K562 (cell line): ENCODE measurements around the gene EPHA1. TPM values are rescaled to one million over a fixed set of nuclear protein-coding genes. Genes with fewer than 3 reads are reported as not detected.

Experiments
- ARID2 ChIP-seq: fragments of 450-650 bp; IDR thresholded peaks from 2 replicates; pipeline ENCODE4 v1.6.1; 2017; ENCODE audit warnings: antibody characterized with exemption, mild to moderate bottlenecking
- E2F3 ChIP-seq: fragments of 250-450 bp; sonication (Bioruptor Pico); IDR thresholded peaks from 2 replicates; pipeline ENCODE4 v1.4.0; 2020; ENCODE audit warnings: mild to moderate bottlenecking
- E2F6 ChIP-seq, 2 experiments: IDR thresholded peaks; 2 replicates each; pipeline ENCODE4 v1.6.1; 2011; ENCODE audit warnings: borderline replicate concordance in 1 of 2, control low read depth in 1 of 2, low read depth in 1 of 2, low read length in 1 of 2, mild to moderate bottlenecking in 1 of 2, mixed read lengths in 1 of 2, moderate library complexity in 1 of 2; ENCODE audit not compliant: insufficient read depth in 1 of 2, insufficient read length in 1 of 2, poor library complexity in 1 of 2, severe bottlenecking in 1 of 2; ENCODE audit errors: extremely low read depth in 1 of 2
- GTF2A2 ChIP-seq: IDR thresholded peaks from 2 replicates; pipeline ENCODE4 v1.6.1; 2016; ENCODE audit warnings: mild to moderate bottlenecking, missing genetic modification characterization, missing compliant biosample characterization
- KLF13 ChIP-seq: fragments of 450-650 bp; IDR thresholded peaks from 2 replicates; pipeline ENCODE4 v1.6.1; 2016; ENCODE audit warnings: missing genetic modification characterization, low read depth, mild to moderate bottlenecking, missing compliant biosample characterization, moderate library complexity, borderline replicate concordance
- PTRF ChIP-seq: fragments of 450-650 bp; IDR thresholded peaks from 2 replicates; pipeline ENCODE4 v1.6.1; 2016; ENCODE audit warnings: mild to moderate bottlenecking, missing genetic modification characterization, missing compliant biosample characterization
- RFX7 ChIP-seq: fragments of 250-450 bp; sonication (Bioruptor Pico); IDR thresholded peaks from 2 replicates; pipeline ENCODE4 v1.5.1; 2021; ENCODE audit warnings: mild to moderate bottlenecking
- SRSF7 ChIP-seq: fragments of 200-400 bp; formaldehyde crosslinking; optimal IDR thresholded peaks from 2 replicates; pipeline ENCODE3; 2017; ENCODE audit warnings: mild to moderate bottlenecking, low read depth, low read length
- THRB ChIP-seq: fragments of 450-650 bp; formaldehyde crosslinking; conservative IDR thresholded peaks from 2 replicates; pipeline ENCODE4 v1.4.0; 2022; ENCODE audit warnings: mild to moderate bottlenecking, missing genetic modification characterization
- ZBTB1 ChIP-seq: sonication (generic); formaldehyde crosslinking; IDR thresholded peaks from 2 replicates; pipeline ENCODE4 v1.8.1; 2023; ENCODE audit warnings: missing genetic modification reagents, low read depth, mild to moderate bottlenecking, borderline replicate concordance
- polyA plus RNA-seq, 8 experiments: library from polyadenylated mRNA; depleted of rRNA in 4 of 8; stranded (reverse) in 5 of 8; unstranded in 3 of 8; fragments of >200 nt; fragmentation: Nextera tagmentation in 2 of 8; fragmentation: Illumina TruSeq in 1 of 8; extraction: Ambion mirVana in 2 of 8; extraction: Trizol in 1 of 8; gene quantifications; 2 replicates each; pipeline versions ENCODE4 v1.2.1 to v1.2.3, GENCODE V29; 2011 to 2014; ENCODE audit warnings: inconsistent platforms in 1 of 8, missing spikeins in 1 of 8
- total RNA-seq, 7 experiments: library from RNA; depleted of rRNA in 6 of 7; stranded (reverse); fragments of >200 nt in 6 of 7; fragmentation: Illumina TruSeq in 2 of 7; extraction: Trizol in 2 of 7; gene quantifications; 2 replicates each; pipeline versions ENCODE4 v1.2.1 to v1.2.3, GENCODE V29; 2011 to 2021; ENCODE audit warnings: low replicate concordance in 1 of 7
- TF ChIP-seq, protein P1 (sequence below), 2 experiments: fragments of 450-650 bp in 1 of 2; IDR thresholded peaks; 2 replicates each; pipeline ENCODE4 v1.6.1; 2011 to 2017; ENCODE audit warnings: low read depth in 2 of 2, antibody characterized with exemption in 1 of 2, borderline replicate concordance in 1 of 2, low read length in 1 of 2, mild to moderate bottlenecking in 1 of 2, mixed read lengths in 1 of 2; ENCODE audit not compliant: control insufficient read depth in 1 of 2
- TF ChIP-seq, protein P2 (sequence below): sonication (generic); formaldehyde crosslinking; IDR thresholded peaks from 2 replicates; pipeline ENCODE4 v1.8.0; 2022; ENCODE audit warnings: mild to moderate bottlenecking, missing genetic modification reagents

Gene EPHA1
- total and polyA plus RNA-seq, 9 of the 15 experiments (the other 6 are each of a cell fraction or from before 2014, with no cell fraction given) = 0.22 to 0.57 (median 0.32) TPM; not detected in 6

DNA sequence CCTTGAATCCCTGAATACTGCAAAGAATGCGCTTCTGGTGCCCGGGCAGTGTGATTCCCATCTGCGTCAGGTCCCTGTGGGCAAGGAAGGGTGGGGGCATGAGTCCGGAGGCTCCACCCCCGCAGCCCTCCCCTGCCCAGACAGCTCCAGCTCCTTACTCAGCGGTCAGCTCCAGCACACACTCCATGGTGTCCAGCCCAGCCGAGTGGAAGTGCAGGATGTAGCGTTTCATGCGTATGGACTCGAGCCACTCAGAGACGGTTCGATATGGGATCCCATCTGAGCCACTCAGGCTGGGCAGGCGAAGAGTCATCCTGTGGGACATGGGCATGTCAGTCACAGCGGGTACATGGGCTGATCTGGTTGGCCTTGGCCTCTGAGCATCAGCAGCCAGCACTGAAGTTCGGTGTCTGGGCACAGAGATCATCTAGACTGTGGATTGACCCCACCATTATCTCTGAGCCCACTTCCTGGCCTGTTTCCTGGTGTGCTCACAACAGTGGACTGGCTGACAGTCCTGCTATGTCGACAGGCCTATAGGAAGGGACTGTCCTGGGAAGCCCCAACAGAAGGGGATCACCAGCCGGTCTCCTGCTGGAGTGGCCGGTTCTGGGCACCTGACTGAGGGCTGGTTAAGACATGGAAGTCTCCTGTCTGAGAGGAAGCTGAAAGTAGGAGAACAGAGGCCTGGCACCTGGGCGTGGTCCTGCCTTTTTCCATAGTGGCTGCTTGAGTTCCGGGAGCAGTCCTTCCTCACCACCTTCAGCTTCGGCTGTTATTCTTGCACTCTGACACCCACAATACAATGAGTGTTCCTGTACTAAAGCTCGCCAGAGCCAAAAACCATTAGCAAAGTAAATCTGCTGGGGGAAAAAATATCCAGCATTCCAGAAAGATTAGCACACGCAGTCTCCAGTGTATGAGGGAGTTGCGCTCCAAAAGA, 16.9 kb downstream of the EPHA1 start (continued):
- TF ChIP-seq, protein P1, sequence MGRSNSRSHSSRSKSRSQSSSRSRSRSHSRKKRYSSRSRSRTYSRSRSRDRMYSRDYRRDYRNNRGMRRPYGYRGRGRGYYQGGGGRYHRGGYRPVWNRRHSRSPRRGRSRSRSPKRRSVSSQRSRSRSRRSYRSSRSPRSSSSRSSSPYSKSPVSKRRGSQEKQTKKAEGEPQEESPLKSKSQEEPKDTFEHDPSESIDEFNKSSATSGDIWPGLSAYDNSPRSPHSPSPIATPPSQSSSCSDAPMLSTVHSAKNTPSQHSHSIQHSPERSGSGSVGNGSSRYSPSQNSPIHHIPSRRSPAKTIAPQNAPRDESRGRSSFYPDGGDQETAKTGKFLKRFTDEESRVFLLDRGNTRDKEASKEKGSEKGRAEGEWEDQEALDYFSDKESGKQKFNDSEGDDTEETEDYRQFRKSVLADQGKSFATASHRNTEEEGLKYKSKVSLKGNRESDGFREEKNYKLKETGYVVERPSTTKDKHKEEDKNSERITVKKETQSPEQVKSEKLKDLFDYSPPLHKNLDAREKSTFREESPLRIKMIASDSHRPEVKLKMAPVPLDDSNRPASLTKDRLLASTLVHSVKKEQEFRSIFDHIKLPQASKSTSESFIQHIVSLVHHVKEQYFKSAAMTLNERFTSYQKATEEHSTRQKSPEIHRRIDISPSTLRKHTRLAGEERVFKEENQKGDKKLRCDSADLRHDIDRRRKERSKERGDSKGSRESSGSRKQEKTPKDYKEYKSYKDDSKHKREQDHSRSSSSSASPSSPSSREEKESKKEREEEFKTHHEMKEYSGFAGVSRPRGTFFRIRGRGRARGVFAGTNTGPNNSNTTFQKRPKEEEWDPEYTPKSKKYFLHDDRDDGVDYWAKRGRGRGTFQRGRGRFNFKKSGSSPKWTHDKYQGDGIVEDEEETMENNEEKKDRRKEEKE (IDR thresholded peaks at IDR 0.05; ENCODE audit: borderline replicate concordance in 1 of 2, control insufficient read depth in 1 of 2, low read depth in 2 of 2, low read length in 1 of 2) = 0 out of 4 replicates have a peak, but pooled peaks of 1 of the 2 experiments have one; percentile 55
- TF ChIP-seq E2F6 (IDR thresholded peaks at IDR 0.05; ENCODE audit: borderline replicate concordance in 1 of 2, extremely low read depth in 1 of 2, insufficient read depth in 1 of 2, insufficient read length in 1 of 2, low read depth in 1 of 2, low read length in 1 of 2, poor library complexity in 1 of 2, severe bottlenecking in 1 of 2) (no peak), E2F3 (CRISPR knock-in tag) (no peak), ARID2 (no peak), PTRF (tag) (no peak), SRSF7 (no peak), ZBTB1 (CRISPR knock-in tag) (no peak), KLF13 (tag) (no peak), THRB (CRISPR knock-in tag) (no peak), GTF2A2 (tag) (no peak), RFX7 (CRISPR knock-in tag) (no peak)
- TF ChIP-seq, protein P2, sequence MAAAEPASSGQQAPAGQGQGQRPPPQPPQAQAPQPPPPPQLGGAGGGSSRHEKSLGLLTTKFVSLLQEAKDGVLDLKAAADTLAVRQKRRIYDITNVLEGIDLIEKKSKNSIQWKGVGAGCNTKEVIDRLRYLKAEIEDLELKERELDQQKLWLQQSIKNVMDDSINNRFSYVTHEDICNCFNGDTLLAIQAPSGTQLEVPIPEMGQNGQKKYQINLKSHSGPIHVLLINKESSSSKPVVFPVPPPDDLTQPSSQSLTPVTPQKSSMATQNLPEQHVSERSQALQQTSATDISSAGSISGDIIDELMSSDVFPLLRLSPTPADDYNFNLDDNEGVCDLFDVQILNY (CRISPR knock-in tag) = no peak
- TF ChIP-seq, all 486 proteins: peak for 13
